GM21515 (cell line): Measurements from ENCODE around the gene MATN1.

Experiments used
- ATAC-seq: cut with Tn5 transposase; IDR thresholded peaks from one replicate; pipeline ENCODE4 v1.9.1; 2021; ENCODE audit not compliant: unreplicated experiment

Gene MATN1

GRCh38 chr1:30732277-30732996 is 9.1 kb upstream of the MATN1 start:
- no peak for ATAC-seq

GRCh38 chr1:30731806-30732276 is 8.5 kb upstream of the MATN1 start:
- ATAC-seq = no peak

GRCh38 chr1:30731109-30731805 is 7.9 kb upstream of the MATN1 start:
- no peak for ATAC-seq

GRCh38 chr1:30730346-30731108 is 7.1 kb upstream of the MATN1 start:
- ATAC-seq = no peak

- no peak for ATAC-seq
Observed at GRCh38 chr1:30729901-30730300, 6.5 kb upstream of the MATN1 start.

- no peak for ATAC-seq
Observed at GRCh38 chr1:30728832-30729638, 5.7 kb upstream of the MATN1 start.

GRCh38 chr1:30728340-30728739 is 5.0 kb upstream of the MATN1 start:
- ATAC-seq = no peak

- no peak for ATAC-seq
Observed at GRCh38 chr1:30727824-30728223, 4.4 kb upstream of the MATN1 start.

- no peak for ATAC-seq
Observed at GRCh38 chr1:30726773-30727684, 3.6 kb upstream of the MATN1 start.

GRCh38 chr1:30726236-30726635 is 2.9 kb upstream of the MATN1 start:
- ATAC-seq = no peak

- no peak for ATAC-seq
Observed at GRCh38 chr1:30725450-30726095, 2.2 kb upstream of the MATN1 start.

GRCh38 chr1:30724655-30725421 is 1.5 kb upstream of the MATN1 start:
- no peak for ATAC-seq

- no peak for ATAC-seq
Observed at GRCh38 chr1:30724175-30724574, 790 bp upstream of the MATN1 start.

GRCh38 chr1:30721812-30722537 is 1.4 kb downstream of the MATN1 start:
- no peak for ATAC-seq

- no peak for ATAC-seq
Observed at GRCh38 chr1:30721341-30721793, 2.0 kb downstream of the MATN1 start.

GRCh38 chr1:30720271-30721223 is 2.8 kb downstream of the MATN1 start:
- ATAC-seq = no peak
